Stimulated activated CD4-positive, alpha-beta T cell treated with anti-CD3 and anti-CD28 coated beads, Interleukin-1b, Interleukin-23, amount 100 ng/mL, for 24 hours (primary cell): ENCODE results near the gene RIMBP2.
"Not testable (repeated sequence)": the region's sequence is repeated elsewhere in the genome, so short reads cannot be mapped to it uniquely, and the experiment has no call there.

Experiments
- DNase-seq, 4 experiments: peaks; one replicate each; pipeline ENCODE4 v3.0.0-alpha.2; 2020; ENCODE audit warnings: low read depth in 4 of 4, low spot score in 1 of 4

Gene RIMBP2

DNA sequence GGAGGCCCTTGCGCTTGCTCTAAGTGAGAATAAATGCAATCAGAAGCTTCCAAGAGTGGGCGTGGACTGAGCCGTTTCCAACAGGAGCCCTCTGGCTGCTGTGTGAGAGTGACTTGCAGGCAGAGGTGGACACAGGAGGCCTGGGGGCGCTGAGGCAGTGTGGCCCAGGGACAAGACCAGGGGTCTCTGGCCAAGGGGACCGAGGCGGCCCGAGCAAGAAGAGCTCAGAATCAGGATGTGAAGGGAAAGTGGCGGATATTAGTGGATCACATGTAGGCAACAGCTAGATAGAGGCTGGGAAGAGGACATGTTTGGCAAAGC is 8.6 kb downstream of the RIMBP2 start:
- no peak for DNase-seq

DNA sequence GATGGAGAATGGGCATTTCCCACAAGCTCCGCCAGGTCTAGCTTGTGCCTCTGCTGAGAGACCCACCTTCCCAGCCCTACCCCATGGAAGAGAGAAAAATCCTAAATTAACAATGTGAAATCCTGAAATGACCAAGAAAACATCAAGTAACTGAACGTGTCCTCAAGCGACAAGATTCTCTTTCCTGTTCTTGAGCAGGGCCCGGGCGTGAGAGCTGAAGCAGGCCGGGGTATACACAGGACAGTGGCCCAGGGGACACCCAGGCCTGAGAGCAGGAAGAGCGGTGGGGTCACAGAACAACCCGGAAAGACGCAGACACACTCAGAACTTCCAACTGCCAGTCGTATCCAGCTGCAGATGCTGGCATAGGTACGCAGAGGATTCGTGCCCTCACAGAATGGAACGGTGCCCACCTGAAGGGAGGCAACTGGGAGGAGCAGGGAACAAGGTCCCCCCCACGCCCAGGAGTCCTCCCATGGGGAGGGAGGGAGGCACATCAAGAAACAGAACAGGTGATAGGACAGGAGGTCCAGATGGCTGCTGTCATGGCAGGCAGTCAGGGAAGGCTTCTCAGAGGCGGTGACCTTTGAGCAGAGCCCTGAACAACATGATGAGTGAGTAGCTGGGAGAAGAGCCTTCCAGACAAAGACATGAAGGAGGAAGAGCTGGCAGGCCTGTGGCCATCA is 9.1 kb downstream of the RIMBP2 start:
- DNase-seq, result no peak

DNA sequence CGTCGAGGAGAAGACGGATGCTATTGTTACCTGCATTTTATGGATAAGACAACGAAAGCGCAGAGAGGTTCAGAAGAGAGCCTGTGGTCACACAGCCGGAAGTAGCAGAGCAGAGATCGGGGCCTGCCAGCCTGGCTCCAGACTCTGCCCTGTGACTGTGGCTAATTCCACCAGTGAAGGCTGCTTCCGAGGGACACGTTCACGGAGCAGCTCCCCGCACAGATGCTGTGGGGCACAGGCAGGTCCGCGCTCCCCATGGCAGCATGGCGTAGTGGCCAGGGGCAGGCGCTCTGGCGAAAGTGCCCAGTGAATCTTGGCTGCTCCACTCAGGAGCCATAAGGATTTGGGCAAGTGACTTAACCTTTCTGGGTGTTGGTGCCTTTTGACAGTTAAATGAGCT is 9.8 kb downstream of the RIMBP2 start:
- no peak for DNase-seq

DNA sequence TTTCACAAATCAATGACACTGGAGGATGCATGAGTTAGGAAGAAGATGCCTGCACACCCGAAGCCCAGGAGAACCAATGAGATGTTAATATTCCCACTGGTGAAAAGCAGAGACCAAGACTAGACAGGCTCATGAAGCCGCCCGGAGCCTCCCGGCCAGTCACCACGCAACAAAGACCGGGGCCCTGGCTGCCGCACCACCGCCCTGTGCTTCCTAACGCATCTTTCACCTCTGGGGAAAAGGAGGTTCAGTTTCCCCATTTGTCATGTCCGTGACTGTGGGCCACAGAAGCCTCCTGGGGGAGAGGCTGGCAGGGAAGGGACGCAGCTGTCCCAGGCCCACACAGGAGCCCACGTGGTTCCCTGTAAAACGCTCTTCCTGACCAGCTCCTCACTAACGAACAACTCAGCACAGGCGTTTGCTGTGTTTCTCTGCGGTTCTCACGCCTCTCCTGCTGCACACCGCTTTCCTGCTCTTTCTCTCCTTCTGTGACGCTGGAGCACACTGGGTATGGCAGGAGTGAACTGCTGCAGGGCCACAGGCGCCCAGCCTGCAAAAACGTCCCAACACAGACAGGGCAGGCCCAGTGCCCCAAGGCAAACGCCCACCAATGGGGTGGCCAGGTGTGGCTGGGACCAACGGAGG is 10.8 kb downstream of the RIMBP2 start:
- no peak for DNase-seq

DNA sequence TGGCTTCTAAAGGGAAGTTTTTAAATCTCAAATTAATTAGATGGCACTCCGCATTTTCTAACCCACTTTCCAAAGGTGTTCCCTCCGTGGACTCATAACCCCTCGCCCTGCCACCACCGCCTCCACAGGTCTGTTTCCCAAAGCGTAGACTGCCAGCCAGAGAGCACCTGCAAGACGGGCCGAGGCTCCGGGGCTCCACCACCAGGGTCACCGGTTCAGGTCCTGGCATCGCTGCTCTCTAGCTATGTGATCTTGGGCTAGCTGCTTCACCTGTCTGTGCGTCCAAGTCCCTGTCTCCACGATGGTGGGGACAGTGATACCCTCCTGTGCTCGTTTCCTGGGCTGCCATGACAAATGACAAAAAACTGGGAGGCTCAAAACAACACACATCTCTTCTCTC is 11.5 kb downstream of the RIMBP2 start:
- DNase-seq, result no peak

DNA sequence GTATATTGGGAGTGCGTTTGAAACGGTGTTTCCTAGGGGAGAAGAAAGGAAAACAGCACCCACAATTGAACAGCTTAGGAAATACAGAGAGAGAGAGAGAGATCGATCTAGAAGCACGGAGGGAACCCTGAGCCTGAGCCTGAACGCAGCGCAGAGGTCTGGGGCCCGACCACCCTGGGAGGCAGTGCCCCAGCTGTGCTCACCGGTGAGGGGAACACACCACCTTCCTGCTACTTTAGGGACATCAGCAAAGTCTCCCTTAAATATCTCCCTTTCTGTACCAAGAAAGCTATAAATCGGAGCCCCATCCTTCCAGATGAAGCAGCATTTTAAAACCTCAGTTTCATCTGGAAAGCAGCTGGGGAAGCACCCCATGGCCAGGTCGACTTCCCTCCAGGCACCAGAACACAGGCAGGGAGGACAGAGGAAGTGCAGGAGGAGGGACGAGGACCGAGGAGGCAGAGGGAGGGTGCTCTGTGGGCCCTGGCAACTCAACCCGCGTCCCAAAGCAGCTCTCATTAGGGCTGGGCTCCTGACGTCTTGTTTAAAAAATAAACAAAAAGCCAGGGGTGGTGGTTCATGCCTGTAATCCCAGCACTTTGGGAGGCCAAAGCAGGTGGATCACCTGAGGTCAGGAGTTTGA is 12.2 kb downstream of the RIMBP2 start:
- DNase-seq, result no peak

DNA sequence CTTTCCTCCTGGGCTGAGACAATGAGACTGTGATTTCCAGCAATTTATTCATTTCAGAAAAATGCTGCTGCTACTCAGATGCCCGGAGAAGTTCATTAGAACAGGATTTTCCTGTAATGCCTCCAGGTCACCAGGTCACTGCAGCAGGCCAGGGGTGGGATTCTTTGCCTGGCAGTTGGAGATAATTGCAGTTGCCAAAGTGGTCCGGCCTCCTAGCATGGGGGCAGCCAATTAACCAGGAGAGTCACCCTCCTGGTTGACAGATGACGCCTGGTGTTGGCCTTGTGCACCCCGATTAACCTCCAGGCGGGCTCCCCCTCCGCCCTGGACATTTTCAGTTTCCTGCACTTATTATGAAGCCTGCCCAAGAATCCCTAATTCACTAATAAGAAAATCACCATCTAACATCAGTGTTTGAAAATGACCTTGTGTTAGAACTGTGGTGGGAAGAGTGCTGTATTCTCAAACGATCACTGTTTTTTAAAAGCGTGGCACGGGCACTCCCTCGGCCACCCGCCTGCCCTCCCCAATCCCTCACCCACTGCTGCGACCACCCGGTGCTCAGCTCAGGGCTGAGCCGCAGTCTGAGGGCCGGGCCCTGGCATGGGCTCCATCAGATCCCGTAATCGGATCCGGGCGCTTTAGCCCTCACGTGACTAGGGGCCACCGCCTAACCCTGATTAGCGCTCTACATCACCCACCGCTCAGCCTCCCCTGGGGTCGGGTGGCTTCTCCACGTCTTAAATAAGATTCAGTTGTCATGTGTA is 12.9 kb downstream of the RIMBP2 start:
- DNase-seq, result no peak

DNA sequence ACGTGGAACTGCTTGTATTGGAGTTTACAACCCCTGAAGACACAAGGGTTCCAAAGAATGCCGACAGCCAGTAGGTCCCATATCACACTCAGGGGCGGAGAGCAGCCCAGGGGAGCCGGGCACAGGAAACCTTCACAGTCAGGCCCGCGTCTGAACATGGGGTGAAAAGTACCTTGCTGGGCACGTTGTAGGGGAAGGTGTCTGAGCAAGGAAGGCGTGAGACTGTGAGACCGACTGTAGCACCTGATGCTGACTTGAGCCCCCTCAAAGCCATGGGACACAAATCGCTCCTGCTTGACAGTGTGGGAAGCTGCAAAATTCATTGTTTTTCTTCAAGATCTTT is 14.7 kb downstream of the RIMBP2 start:
- no peak for DNase-seq

DNA sequence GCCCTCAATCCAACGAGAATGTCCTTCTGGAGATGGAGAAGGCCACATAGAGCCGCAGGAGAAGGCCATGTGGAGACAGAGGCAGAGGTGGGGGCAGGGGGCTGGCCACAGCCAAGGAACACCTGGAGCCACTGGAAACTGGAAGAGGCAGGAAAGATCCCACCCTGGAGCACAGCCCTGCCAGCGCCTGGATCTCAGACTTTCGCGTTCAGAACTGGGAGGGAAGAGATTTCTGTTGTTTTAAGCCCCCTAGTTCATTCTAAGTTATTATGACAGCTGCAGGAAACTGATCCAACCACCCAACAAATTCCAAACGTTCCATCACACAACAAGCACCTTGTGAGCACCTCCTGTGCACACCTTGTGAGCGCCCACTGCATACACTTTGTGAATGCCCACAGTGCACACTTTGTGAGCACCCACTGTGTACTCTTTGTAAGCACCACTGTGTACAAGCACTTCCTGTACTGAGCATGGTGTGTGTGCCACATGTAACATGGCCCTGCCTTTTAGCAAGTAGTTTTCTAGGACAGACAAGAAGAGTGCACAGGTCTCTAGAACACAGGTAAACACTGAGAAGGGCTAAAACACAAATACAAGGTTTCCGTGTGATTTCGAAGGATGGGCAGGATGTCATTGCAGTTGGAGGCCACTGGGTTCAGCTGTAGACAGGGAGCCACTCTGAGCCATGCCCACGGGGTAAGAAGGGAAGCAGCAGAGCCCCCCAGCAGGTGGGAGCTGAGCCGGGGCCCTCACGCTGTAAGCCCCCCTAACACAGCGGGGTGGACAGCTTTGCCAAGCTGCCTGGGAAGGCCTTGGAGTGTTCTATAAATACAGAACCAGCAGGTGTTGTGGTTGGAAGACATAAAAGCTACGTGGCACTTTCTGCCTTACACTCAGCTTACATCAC is 15.4 kb downstream of the RIMBP2 start:
- DNase-seq, result no peak

DNA sequence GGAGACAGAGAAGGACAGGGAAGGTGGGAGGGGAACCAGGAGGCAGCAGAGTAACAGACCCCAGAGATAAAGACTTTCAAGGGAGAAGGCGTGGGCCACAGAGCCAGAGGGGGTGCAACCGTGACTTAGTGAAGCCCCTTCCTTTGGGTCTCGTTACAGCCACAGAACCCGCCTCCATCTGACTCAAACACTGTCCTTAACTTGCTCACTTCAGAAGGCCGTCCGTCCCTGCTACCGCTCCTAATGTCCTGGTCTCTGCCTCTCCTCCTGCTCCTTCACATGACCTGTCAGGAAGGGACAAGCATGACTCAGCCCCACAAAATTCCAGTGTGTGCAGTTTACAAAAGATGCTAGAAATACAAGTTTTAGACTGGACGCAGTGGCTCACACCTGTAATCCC is 18.0 kb downstream of the RIMBP2 start:
- DNase-seq, result no peak

DNA sequence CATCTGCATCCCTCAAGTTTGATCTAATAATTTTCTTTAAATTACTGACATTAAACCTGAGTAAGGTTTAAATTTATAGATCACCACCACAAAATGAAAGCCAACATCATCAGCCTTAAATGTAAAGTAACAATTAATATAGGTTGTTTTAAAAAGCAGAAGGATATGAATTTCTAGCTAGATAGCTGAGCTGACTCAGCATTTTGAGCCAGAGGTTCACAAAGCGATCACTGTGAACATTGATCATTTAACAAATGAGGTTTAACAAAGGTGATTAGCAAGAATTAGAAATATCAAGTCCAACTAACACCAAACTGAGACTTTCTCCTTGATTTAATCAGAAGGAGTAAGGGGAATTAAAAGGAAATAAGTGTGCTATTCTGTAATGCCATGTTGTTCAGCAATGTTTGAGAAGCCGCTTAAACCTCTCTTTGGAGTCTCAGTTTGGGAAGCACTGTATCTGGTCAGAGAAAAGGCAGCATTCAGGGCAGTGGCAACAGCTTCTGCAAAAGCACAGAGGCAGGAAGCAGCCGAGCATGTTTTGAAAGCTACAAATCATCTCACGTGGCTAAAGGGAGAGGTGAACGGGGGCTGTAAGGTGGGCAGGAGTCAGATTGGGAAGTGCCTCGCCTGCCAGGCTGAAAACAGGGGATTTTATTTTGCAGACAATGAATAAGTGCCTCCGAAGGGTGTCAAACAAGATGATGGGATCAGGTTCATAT is 19.6 kb downstream of the RIMBP2 start:
- DNase-seq, result no peak

DNA sequence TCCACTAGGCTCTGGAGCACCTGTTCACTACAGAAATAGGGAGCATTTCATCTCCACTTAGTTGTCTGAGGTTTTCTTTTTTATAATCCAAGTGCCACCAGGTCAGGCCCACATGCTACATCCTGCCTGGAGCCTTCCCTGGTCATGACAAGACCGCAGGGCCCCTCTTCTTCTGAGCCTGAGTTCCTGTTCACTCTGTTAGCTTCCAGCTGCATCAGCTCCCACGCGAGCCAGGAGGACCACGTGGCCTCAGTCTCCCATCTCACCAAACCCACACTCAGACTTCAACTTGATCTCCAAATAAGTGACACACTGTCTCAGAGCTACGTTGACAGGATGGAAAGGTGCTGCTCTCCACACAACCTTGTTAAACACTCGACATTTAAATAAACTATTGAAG is 21.0 kb downstream of the RIMBP2 start:
- DNase-seq, result no peak

DNA sequence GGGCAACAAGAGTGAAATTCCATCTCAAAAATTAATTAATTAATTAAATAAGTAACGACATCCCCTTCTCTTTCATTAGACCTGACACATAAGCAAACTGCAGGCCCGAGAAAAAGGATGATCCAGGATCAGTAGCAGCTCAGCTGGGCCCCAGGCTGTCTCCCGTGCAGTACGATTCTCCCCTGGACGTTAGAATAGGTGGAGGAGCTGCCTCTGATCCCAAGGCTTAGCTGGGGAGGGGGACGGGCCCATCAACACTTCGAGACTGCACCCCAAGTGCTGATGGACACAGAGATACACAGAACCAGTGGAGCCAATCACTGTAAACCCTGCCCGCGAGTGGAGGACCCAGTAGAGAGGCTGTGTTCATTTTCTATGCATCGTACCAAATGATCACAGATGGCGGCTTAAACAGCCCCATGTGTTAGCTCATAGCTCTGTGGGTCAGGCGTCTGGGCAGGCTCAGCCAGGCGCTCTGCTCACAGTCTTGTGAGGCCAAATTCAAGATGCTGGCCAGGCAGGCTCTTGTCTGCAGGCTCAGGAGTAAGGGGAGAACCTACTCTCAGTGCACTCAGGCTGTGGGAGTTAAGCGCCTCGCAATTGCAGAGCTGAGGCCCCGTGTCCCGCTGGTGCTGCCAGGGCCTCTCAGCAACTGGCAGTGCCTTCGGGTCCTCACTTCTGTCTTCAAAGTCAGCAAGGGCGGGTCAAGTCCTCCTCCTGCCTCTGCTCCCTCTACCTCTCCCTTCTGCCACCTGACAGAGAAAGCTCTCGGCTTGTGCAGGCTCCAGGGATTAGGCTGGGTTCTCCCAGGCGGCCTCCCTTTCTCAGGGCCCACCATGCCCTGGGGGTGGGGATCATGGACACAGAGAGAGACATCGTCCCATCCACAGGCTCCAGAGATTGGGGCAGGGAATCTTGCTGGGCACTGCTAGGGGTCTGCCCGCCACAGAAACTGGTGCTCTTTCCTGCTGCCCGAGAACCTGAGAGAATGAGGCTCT is 26.4 kb downstream of the RIMBP2 start:
- no peak for DNase-seq

DNA sequence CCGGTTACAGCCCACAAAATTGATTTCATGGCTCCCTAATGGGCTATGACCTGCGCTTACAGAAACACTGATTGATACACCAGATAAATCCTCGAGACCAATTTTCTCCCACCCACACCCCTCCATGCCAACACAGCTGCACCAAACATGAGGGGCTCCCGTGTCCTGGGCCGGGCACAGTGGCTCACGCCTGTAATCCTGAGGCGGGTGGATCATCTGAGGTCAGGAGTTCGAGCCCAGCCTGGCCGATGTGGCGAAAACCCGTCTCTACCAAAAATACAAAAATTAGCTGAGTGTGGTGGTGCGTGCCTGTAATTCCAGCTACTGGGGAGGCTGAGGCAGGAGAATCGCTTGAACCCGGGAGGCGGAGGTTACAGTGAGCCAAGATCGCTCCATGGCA is 27.1 kb downstream of the RIMBP2 start:
- DNase-seq, result not testable (repeated sequence)

DNA sequence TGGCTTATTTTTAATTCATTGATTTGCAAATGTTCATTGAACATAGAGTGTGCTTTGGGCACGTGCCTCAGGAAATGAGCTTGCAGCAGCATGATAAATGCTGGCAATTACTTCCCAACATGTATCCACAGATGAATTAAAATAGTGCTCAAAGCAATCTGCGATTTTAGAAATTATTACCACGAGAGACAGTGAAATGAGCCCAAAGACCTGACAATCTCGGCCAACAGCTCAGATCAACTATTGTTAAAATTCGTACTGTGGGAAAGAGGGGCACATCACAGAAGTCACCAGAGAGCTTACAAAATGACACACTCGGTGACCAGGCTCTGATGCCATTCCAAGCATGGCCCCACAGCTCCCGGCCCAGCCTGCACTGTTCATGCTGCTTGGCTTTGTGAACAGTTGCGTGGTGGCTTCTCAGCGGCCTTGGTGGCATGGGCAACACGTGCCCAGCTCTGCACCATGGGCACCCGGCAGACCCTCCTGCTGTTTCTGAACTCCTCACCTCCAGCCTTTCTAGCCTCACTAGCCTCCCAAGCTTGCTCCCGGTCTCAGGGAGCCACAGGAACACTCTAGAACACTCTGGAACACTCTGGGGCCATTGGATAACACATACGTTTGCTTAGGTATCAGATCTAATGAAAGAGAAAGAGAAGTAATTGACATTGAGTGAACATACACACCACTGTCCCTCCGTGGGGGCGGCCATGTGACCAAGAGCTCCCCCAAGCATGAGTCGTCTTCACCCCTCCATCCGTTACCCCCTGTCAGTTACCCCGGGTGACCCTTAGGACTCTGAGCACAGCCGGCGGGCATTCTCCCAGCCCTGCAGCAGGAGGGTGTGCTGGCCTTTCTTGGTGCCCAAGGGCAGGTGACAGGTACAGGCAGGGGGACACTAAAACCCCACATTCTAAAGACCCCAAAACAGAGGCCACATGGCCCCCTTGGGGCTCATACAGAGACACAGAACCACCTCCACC is 28.0 kb downstream of the RIMBP2 start:
- DNase-seq, result no peak

DNA sequence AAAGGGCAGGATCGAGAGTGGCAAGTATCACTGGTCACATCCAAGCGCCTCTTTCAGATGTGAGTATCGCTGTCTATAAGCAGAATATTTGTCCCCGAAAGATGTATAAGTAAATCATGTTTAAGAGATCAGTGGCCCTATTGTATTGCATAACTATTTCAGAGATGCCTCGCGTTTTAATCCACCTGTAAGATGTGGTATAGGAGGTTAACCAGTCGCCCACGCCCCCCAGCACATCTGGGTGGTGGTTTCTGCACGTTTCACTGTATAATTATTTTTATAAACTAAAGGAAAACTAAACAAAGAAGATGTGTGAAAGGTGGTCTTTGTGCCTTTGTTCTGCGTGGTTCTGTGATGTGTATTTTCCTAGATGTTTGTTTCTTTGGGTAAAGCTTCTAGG is 28.9 kb downstream of the RIMBP2 start:
- DNase-seq, result no peak

DNA sequence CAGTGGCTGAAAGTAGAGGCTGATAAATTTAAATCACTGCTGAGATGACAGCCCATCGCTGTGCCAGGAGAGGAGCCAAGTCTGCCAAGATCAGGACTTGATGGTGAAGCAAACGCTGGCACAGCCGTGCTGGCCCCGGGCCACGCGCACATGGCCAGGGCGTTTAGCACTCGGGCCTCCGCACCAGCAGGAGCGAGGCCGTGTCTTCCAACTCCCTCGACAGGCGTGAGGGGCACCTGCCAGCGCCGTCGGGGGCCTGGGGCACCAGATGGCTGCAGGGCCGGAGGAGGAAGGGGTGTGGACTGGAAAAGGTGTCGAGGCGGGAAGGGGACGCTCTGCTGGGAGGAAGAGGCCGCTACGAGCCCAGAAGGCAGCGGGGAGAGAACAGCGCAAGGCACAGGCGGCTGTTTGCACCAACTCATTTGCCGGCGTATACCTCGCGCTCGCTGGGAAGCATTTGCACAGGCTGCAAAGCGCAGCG is 29.5 kb downstream of the RIMBP2 start:
- no peak for DNase-seq

DNA sequence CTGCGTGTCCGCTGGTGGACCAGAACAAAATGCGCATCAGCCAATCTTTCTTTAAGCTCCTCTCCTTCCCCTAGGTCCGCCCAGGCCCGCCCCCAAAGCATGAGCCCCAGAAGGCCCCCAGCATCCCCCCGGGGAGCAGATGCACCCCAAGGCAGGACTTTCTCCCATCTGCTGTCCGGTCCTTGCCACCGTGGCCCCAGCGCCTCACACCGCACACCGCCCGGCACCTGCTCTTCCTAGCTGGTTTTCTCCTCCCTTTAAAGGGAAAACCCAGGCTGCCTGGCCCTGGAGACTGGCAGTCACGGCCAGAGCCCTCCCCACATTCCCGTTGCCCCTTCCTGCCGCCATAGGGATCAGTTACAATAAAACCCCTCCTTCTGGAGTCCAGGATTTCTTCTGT is 30.2 kb downstream of the RIMBP2 start:
- DNase-seq, result no peak
